IMR-90 (cell line): ENCODE measurements around the gene OGFR. TPM values are rescaled to one million over a fixed set of nuclear protein-coding genes. Genes with fewer than 3 reads are reported as not detected.
A peak's percentile ranks its signal among the peaks of the same experiment; 100 is the strongest.

Experiments
- ATAC-seq: fragments of 200-7000 bp; cut with Tn5 transposase; 2 replicates; pipeline ENCODE4 v1.9.1; 2020; ENCODE audit warnings: low read depth, mild to moderate bottlenecking, moderate library complexity
- BruUV-seq: library from RNA; stranded (reverse); fragments of 400-500 nt; replicated peaks from 2 replicates; lab custom pipeline; 2021; lab: Mats Ljungman, UMichigan
- CTCF ChIA-PET: fragments of 300-600 bp; formaldehyde crosslinking; extraction: SDS; loops from one replicate; lab custom pipeline; 2021; ENCODE audit warnings: antibody characterized with exemption; lab: Yijun Ruan, JAX
- POLR2A ChIA-PET: fragments of 300-600 bp; sonication (Branson Sonifier 250); formaldehyde crosslinking; loops from one replicate; lab custom pipeline; 2022; ENCODE audit warnings: antibody characterized with exemption; ENCODE audit not compliant: unreplicated experiment; lab: Charles Lee
- DNase-seq: peaks from one replicate; pipeline ENCODE4 v3.0.0; 2013
- H2AFZ ChIP-seq: replicated peaks from 2 replicates; pipeline ENCODE3; 2013; ENCODE audit warnings: low read length, mild to moderate bottlenecking; ENCODE audit not compliant: poor library complexity
- H2AK5ac ChIP-seq: 2 replicates; pipeline ENCODE4 v1.6.1; 2013; ENCODE audit warnings: low read depth, low read length, inconsistent platforms
- H2AK9ac ChIP-seq: replicated peaks from 2 replicates; pipeline ENCODE3; 2013; ENCODE audit warnings: mild to moderate bottlenecking, low read depth, low read length, moderate library complexity; ENCODE audit not compliant: poor library complexity
- H2BK120ac ChIP-seq: 2 replicates; pipeline ENCODE4 v1.6.1; 2013; ENCODE audit warnings: low read depth, low read length, inconsistent platforms
- H2BK15ac ChIP-seq: 3 replicates; pipeline ENCODE4 v1.6.1; 2013; ENCODE audit warnings: low read depth, low read length, inconsistent platforms
- H2BK20ac ChIP-seq: 2 replicates; pipeline ENCODE4 v1.6.1; 2013; ENCODE audit warnings: low read depth, mild to moderate bottlenecking, inconsistent platforms, low read length, moderate library complexity
- H2BK5ac ChIP-seq: 2 replicates; pipeline ENCODE4 v1.6.1; 2013; ENCODE audit warnings: mild to moderate bottlenecking, low read depth, low read length, inconsistent platforms; ENCODE audit not compliant: poor library complexity, severe bottlenecking
- H3K14ac ChIP-seq: replicated peaks from 2 replicates; pipeline ENCODE4 v1.6.1; 2013; ENCODE audit warnings: low read depth, low read length, inconsistent platforms
- H3K18ac ChIP-seq: 2 replicates; pipeline ENCODE4 v1.6.1; 2013; ENCODE audit warnings: low read depth, low read length, control low read depth
- H3K23ac ChIP-seq: 2 replicates; pipeline ENCODE4 v1.6.1; 2013; ENCODE audit warnings: low read depth, low read length, inconsistent platforms
- H3K27ac ChIP-seq: 2 replicates; pipeline ENCODE4 v1.5.1; 2013; ENCODE audit warnings: mild to moderate bottlenecking, control low read depth, low read length; ENCODE audit not compliant: insufficient read depth
- H3K27me3 ChIP-seq: 2 replicates; pipeline ENCODE4 v1.6.1; 2013; ENCODE audit warnings: low read length; ENCODE audit not compliant: control insufficient read depth, insufficient read depth
- H3K36me3 ChIP-seq: 2 replicates; pipeline ENCODE4 v1.6.1; 2013; ENCODE audit warnings: low read length, mixed read lengths; ENCODE audit not compliant: control insufficient read depth, insufficient read depth
- H3K4ac ChIP-seq: 2 replicates; pipeline ENCODE4 v1.6.1; 2013; ENCODE audit warnings: low read depth, low read length, inconsistent platforms
- H3K4me1 ChIP-seq: 2 replicates; pipeline ENCODE4 v1.6.1; 2013; ENCODE audit warnings: low read length, mixed read lengths; ENCODE audit not compliant: control insufficient read depth, insufficient read depth
- H3K4me2 ChIP-seq: 2 replicates; pipeline ENCODE4 v1.6.1; 2013; ENCODE audit warnings: low read depth, mild to moderate bottlenecking, control low read depth, low read length, moderate library complexity
- H3K4me3 ChIP-seq: 2 replicates; pipeline ENCODE4 v1.5.1; 2013; ENCODE audit warnings: low read depth, mild to moderate bottlenecking, control low read depth, low read length, moderate library complexity; ENCODE audit not compliant: insufficient read depth
- H3K56ac ChIP-seq: 2 replicates; pipeline ENCODE4 v1.6.1; 2013; ENCODE audit warnings: low read length, inconsistent platforms; ENCODE audit not compliant: insufficient read depth; ENCODE audit errors: extremely low read depth
- H3K79me1 ChIP-seq, 2 experiments: 2 replicates each; pipeline ENCODE4 v1.6.1; 2013; ENCODE audit warnings: low read length in 2 of 2, inconsistent platforms in 1 of 2, low read depth in 1 of 2
- H3K9ac ChIP-seq: 2 replicates; pipeline ENCODE4 v1.6.1; 2013; ENCODE audit warnings: low read depth, low read length, control low read depth
- H3K9me1 ChIP-seq: 2 replicates; pipeline ENCODE4 v1.6.1; 2013; ENCODE audit warnings: low read length, inconsistent platforms; ENCODE audit not compliant: insufficient read depth
- H3K9me3 ChIP-seq: 2 replicates; pipeline ENCODE4 v1.6.1; 2013; ENCODE audit warnings: low read length; ENCODE audit not compliant: control insufficient read depth, insufficient read depth
- H4K20me1 ChIP-seq: 2 replicates; pipeline ENCODE4 v1.6.1; 2013; ENCODE audit warnings: low read length, inconsistent platforms; ENCODE audit not compliant: insufficient read depth
- H4K5ac ChIP-seq: 2 replicates; pipeline ENCODE4 v1.6.1; 2013; ENCODE audit warnings: mild to moderate bottlenecking, low read depth, low read length, control low read depth
- H4K8ac ChIP-seq, 2 experiments: 2 replicates each; pipeline ENCODE4 v1.6.1; 2013; ENCODE audit warnings: low read depth in 2 of 2, low read length in 2 of 2, control low read depth in 1 of 2, inconsistent platforms in 1 of 2
- H4K91ac ChIP-seq: 2 replicates; pipeline ENCODE4 v1.6.1; 2013; ENCODE audit warnings: low read depth, low read length, inconsistent platforms; ENCODE audit not compliant: insufficient read depth
- FOS ChIP-seq: fragments of 150-350 bp; IDR thresholded peaks from 2 replicates; pipeline ENCODE4 v1.6.1; 2016; ENCODE audit warnings: low read depth, low read length
- MAFK ChIP-seq: IDR thresholded peaks from 2 replicates; pipeline ENCODE4 v1.6.1; 2012; ENCODE audit warnings: low read depth, low read length, improper control_type of control experiment
- MAZ ChIP-seq: IDR thresholded peaks from 2 replicates; pipeline ENCODE4 v1.6.1; 2012; ENCODE audit warnings: low read depth, mild to moderate bottlenecking, low read length, improper control_type of control experiment, moderate library complexity, borderline replicate concordance
- MXI1 ChIP-seq: IDR thresholded peaks from 2 replicates; pipeline ENCODE4 v1.6.1; 2012; ENCODE audit warnings: low read depth, mild to moderate bottlenecking, low read length, moderate library complexity, borderline replicate concordance
- RCOR1 ChIP-seq: IDR thresholded peaks from 2 replicates; pipeline ENCODE4 v1.6.1; 2012; ENCODE audit warnings: mild to moderate bottlenecking, low read length, improper control_type of control experiment; ENCODE audit not compliant: insufficient replicate concordance
- WGBS, 2 experiments: methylation state at CpG; one replicate each; pipeline versions ENCODE4 v1.1.5 to v1.1.7; 2013; ENCODE audit warnings: missing lambda C conversion rate in 2 of 2; ENCODE audit not compliant: insufficient read length in 1 of 2; ENCODE audit errors: extremely low coverage in 2 of 2; 5-methylcytosine and 5-hydroxymethylcytosine counted together
- dilution Hi-C: fragments of 300-500 bp; cut with HindIII; formaldehyde crosslinking; loops from one replicate; pipeline ENCODE4 v1.14.3; 2018; ENCODE audit warnings: low sequenced_read_pairs; ENCODE audit not compliant: unreplicated experiment
- in situ Hi-C: fragments of 300-500 bp; cut with MboI; formaldehyde crosslinking; loops from 3 replicates; pipeline ENCODE4 v1.14.3; 2019; ENCODE audit warnings: low sequenced_read_pairs, inconsistent platforms, mixed read lengths
- intact Hi-C: fragments of 100-400 bp; cut with micrococcal nuclease; formaldehyde crosslinking; loops from 2 replicates; pipeline ENCODE4 v1.10.0; 2022
- polyA plus RNA-seq, 3 experiments: library from polyadenylated mRNA; depleted of rRNA; stranded (reverse); fragments of >200 nt; gene quantifications; 2 replicates each; pipeline ENCODE4 v1.2.3, GENCODE V29; 2012; ENCODE audit warnings: low replicate concordance in 1 of 3
- total RNA-seq: library from RNA; depleted of rRNA; stranded (reverse); fragments of >200 nt; gene quantifications from 2 replicates; pipeline ENCODE4 v1.2.3, GENCODE V29; 2012
- TF ChIP-seq, protein P1 (sequence below): conservative IDR thresholded peaks from 2 replicates; pipeline ENCODE4 v1.5.1; 2012; ENCODE audit warnings: mild to moderate bottlenecking, low read depth, low read length, improper control_type of control experiment

The OGFR gene
- total and polyA plus RNA-seq, 2 of the 4 experiments (the other 2 are of a cell fraction) = 22.4 to 30.1 TPM

DNA sequence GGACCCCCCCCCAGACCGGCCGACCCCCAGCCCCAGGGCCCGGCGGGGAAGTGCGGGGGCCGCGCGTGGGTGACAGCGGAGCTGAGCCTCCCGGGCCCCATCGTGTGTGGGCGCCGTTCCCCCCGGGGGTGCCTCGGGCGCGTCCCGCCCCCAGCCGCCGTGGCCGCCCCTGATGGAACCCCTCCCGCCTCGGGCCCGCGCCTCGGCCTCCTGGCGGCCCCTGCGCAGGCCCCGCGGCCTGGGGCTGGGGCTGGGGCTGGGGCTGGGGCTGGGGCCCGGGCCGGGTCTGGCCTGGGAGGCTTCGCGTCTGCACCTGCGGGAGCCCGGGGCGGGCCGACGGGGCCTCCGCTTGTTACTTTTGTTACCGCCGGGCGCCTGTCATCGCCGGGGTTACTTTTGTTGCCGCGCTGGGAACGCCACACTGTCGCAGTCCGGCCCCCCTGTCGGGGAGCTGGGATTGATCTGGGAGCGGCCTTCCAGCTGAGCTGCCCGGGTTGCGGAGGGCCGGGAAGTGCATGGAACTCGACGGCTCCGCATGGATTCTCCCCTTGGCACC lies 598 bp downstream of the OGFR start:
- BruUV-seq = no TSS peak
- Histone ChIP-seq H3K9ac (peak overlapping the region; percentile 100), H3K56ac (peak overlapping the region; percentile 32; the same call in 1 of the 2 replicates), H3K23ac (peak overlapping the region; percentile 68), H2AK9ac (peak overlapping the region; percentile 99), H3K79me1 (peaks cover 18 to 45% of the 10 kb centered on the region in 2 experiments), H3K27me3 (no peaks in the 10 kb centered on the region), H3K9me3 (no peaks in the 10 kb centered on the region), H2BK120ac (0 out of 2 replicates have a peak overlapping the region, but pooled peaks have one; percentile 8), H3K4ac (peak overlapping the region; percentile 79), H4K5ac (0 out of 2 replicates have a peak overlapping the region, but pooled peaks have one; percentile 9), H3K4me2 (peak overlapping the region; percentile 94), H3K4me3 (peak overlapping the region; percentile 100), H2BK20ac (no peak overlapping the region), H3K4me1 (peaks cover 10% of the 10 kb centered on the region), H2BK15ac (no peak overlapping the region), H3K36me3 (peaks cover 37% of the 10 kb centered on the region), H3K14ac (peak overlapping the region; percentile 81), H2BK5ac (peak overlapping the region; percentile 96), H3K18ac (no peak overlapping the region; the same call in 1 of the 2 replicates), H3K9me1 (no peaks in the 10 kb centered on the region), H2AK5ac (peak overlapping the region; percentile 51), H3K27ac (peak overlapping the region; percentile 100), H4K20me1 (peaks cover 43% of the 10 kb centered on the region), H2AFZ (peak overlapping the region; percentile 82), H4K8ac (peak overlapping the region; percentile 35 to 99; a peak in 2 of 4 replicates), H4K91ac (peak overlapping the region; percentile 28; the same call in 1 of the 2 replicates)
- CTCF ChIA-PET = no interaction called here
- in situ Hi-C loops = no loop called here
- dilution Hi-C loops = no loop called here
- DNase-seq = no peak
- 0% methylated on average over 26 of the region's 58 CpGs; no CpG with 5 or more reads in 1 of the 2 experiments for WGBS, 2 experiments
- intact Hi-C loops = loop anchor here (5.0 kb wide), 1 partner anchor 202 kb away; the partner anchor contains the start of gene BHLHE23
- POLR2A ChIA-PET = no interaction called here
- TF ChIP-seq MAZ (no peak), RCOR1 (no peak), MXI1 (no peak), FOS (no peak), MAFK (no peak)
- TF ChIP-seq, protein P1, sequence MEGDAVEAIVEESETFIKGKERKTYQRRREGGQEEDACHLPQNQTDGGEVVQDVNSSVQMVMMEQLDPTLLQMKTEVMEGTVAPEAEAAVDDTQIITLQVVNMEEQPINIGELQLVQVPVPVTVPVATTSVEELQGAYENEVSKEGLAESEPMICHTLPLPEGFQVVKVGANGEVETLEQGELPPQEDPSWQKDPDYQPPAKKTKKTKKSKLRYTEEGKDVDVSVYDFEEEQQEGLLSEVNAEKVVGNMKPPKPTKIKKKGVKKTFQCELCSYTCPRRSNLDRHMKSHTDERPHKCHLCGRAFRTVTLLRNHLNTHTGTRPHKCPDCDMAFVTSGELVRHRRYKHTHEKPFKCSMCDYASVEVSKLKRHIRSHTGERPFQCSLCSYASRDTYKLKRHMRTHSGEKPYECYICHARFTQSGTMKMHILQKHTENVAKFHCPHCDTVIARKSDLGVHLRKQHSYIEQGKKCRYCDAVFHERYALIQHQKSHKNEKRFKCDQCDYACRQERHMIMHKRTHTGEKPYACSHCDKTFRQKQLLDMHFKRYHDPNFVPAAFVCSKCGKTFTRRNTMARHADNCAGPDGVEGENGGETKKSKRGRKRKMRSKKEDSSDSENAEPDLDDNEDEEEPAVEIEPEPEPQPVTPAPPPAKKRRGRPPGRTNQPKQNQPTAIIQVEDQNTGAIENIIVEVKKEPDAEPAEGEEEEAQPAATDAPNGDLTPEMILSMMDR = no peak
- ATAC-seq = peak; percentile 38
